ENCODE results near the gene TSSK6. TPM values are rescaled to one million over a fixed set of nuclear protein-coding genes. Genes with fewer than 3 reads are reported as not detected.

Gene TSSK6
- total and polyA plus RNA-seq, 12 donors = 0.23 to 1.2 (median 0.45) TPM; not detected in 1

- TF ChIP-seq CTCF (IDR thresholded peaks at IDR 0.05) = peak; percentile 90 to 98 (median 96)
- WGBS, 2 donors = 22 to 27% methylated on average over 48 of the region's 48 CpGs
- Histone ChIP-seq H3K27ac (no peak overlapping the region), H3K36me3 (peaks cover 0 to 23% (median 0%) of the 10 kb centered on the region in 9 donors), H3K9me3 (no peaks in the 10 kb centered on the region), H3K4me3 (no peak overlapping the region), H3K4me1 (peaks cover 0 to 18% (median 8%) of the 10 kb centered on the region in 9 donors), H3K27me3 (peaks cover 0 to 6% (median 0%) of the 10 kb centered on the region in 7 donors)
- intact Hi-C loops (cut with DNase I) = loop anchor here (1.0 to 10.0 kb wide), 11 partner anchors 21 to 433 kb away; partner anchors contain the start of gene GMIP (in 4 of the 10)
- ATAC-seq (peak; percentile 43 to 82 (median 77)), DNase-seq (peak; percentile 74 to 90)
These were observed 16.8 kb upstream of the TSSK6 start for GRCh38 chr19:19531951-19532805.

- Histone ChIP-seq H3K36me3 (peaks cover 0 to 35% (median 0%) of the 10 kb centered on the region in 9 donors), H3K27ac (no peak overlapping the region), H3K4me1 (peaks cover 0 to 28% (median 7%) of the 10 kb centered on the region in 9 donors), H3K27me3 (no peaks in the 10 kb centered on the region), H3K4me3 (no peak overlapping the region), H3K9me3 (no peaks in the 10 kb centered on the region)
- TF ChIP-seq CTCF (IDR thresholded peaks at IDR 0.05) = no peak
- DNase-seq = no peak
- intact Hi-C loops (cut with DNase I) = loop anchor here in 9 of 10 donors (2.0 to 10.0 kb wide), 6 partner anchors 111 to 434 kb away; partner anchors contain the start of gene GMIP (in 3 of the 9)
- ATAC-seq = no peak
- 82 to 85% methylated on average over 4 of the region's 4 CpGs for WGBS, 2 donors
These were observed 15.5 kb upstream of the TSSK6 start for GRCh38 chr19:19530889-19531288.

- no peaks in the 10 kb centered on the region for H3K27me3 ChIP-seq
- no peak overlapping the region for H3K27ac ChIP-seq
- H3K4me3 ChIP-seq = no peak overlapping the region
- ATAC-seq = no peak
- H3K9me3 ChIP-seq = no peaks in the 10 kb centered on the region
- peaks cover 0 to 39% (median 0%) of the 10 kb centered on the region in 9 donors for H3K36me3 ChIP-seq
- no peak for DNase-seq
- no peak for TF ChIP-seq CTCF (IDR thresholded peaks at IDR 0.05)
- intact Hi-C loops (cut with DNase I) = loop anchor here in 9 of 10 donors (2.0 to 10.0 kb wide), 6 partner anchors 112 to 434 kb away; partner anchors contain the start of gene GMIP (in 3 of the 9)
- 55 to 57% methylated on average over 9 of the region's 9 CpGs for WGBS, 2 donors
- H3K4me1 ChIP-seq = peaks cover 0 to 33% (median 9%) of the 10 kb centered on the region in 9 donors
These were observed 15.1 kb upstream of the TSSK6 start for GRCh38 chr19:19530423-19530804.

GRCh38 chr19:19529783-19530422, 14.6 kb upstream of the TSSK6 start:
- H3K27me3 ChIP-seq = no peaks in the 10 kb centered on the region
- intact Hi-C loops (cut with DNase I) = loop anchor here in 9 of 10 donors (2.0 to 10.0 kb wide), 6 partner anchors 112 to 435 kb away; partner anchors contain the start of gene GMIP (in 3 of the 9)
- TF ChIP-seq CTCF (IDR thresholded peaks at IDR 0.05) = no peak
- DNase-seq (no peak), ATAC-seq (no peak)
- H3K9me3 ChIP-seq = no peaks in the 10 kb centered on the region
- WGBS, 2 donors = 75 to 77% methylated on average over 11 of the region's 11 CpGs
- no peak overlapping the region for H3K4me3 ChIP-seq
- no peak overlapping the region for H3K27ac ChIP-seq
- peaks cover 0 to 44% (median 0%) of the 10 kb centered on the region in 9 donors for H3K36me3 ChIP-seq
- H3K4me1 ChIP-seq = peaks cover 1 to 38% (median 9%) of the 10 kb centered on the region in 9 donors

All from heart right ventricle (tissue), 16 donors.